ENCODE data around the gene TSSK1B.

Gene TSSK1B

GRCh38 chr5:113387844-113388243 is 46.9 kb downstream of the TSSK1B start:
- no peak overlapping the region for H3K27ac ChIP-seq (replicated peaks)
- H3K4me3 ChIP-seq (replicated peaks; ENCODE audit: insufficient read depth, low read length): no peak overlapping the region
- DNase-seq (ENCODE audit: low read depth in 1 of 2, low spot score in 1 of 2): no peak
- TF ChIP-seq GABPA (IDR thresholded peaks at IDR 0.05; ENCODE audit: low read depth) (no peak), SPI1 (IDR thresholded peaks at IDR 0.05; ENCODE audit: borderline replicate concordance, low read depth) (no peak), POLR2AphosphoS5 (IDR thresholded peaks at IDR 0.05; ENCODE audit: low read depth) (no peak), CTCF (IDR thresholded peaks at IDR 0.05; ENCODE audit: insufficient read depth, low read length) (no peak), REST (IDR thresholded peaks at IDR 0.05; ENCODE audit: insufficient replicate concordance, low read depth) (no peak)
- no peaks in the 10 kb centered on the region for H3K27me3 ChIP-seq (ENCODE audit: insufficient read depth, poor library complexity, severe bottlenecking)

GRCh38 chr5:113384782-113385285 is 50.0 kb downstream of the TSSK1B start:
- Histone ChIP-seq H3K27ac (replicated peaks) (no peak overlapping the region), H3K4me3 (replicated peaks; ENCODE audit: insufficient read depth, low read length) (no peak overlapping the region), H3K27me3 (ENCODE audit: insufficient read depth, poor library complexity, severe bottlenecking) (no peaks in the 10 kb centered on the region)
- peak in 1 of 2 experiments; percentile 2 for DNase-seq (ENCODE audit: low read depth in 1 of 2, low spot score in 1 of 2)
- TF ChIP-seq REST (IDR thresholded peaks at IDR 0.05; ENCODE audit: insufficient replicate concordance, low read depth) (no peak), CTCF (IDR thresholded peaks at IDR 0.05; ENCODE audit: insufficient read depth, low read length) (no peak), GABPA (IDR thresholded peaks at IDR 0.05; ENCODE audit: low read depth) (no peak), SPI1 (IDR thresholded peaks at IDR 0.05; ENCODE audit: borderline replicate concordance, low read depth) (no peak), POLR2AphosphoS5 (IDR thresholded peaks at IDR 0.05; ENCODE audit: low read depth) (no peak)

GRCh38 chr5:113382731-113383130 is 52.1 kb downstream of the TSSK1B start:
- no peak overlapping the region for H3K27ac ChIP-seq (replicated peaks)
- no peak for DNase-seq (ENCODE audit: low read depth in 1 of 2, low spot score in 1 of 2)
- no peak overlapping the region for H3K4me3 ChIP-seq (replicated peaks; ENCODE audit: insufficient read depth, low read length)
- no peaks in the 10 kb centered on the region for H3K27me3 ChIP-seq (ENCODE audit: insufficient read depth, poor library complexity, severe bottlenecking)
- TF ChIP-seq CTCF (IDR thresholded peaks at IDR 0.05; ENCODE audit: insufficient read depth, low read length) (no peak), SPI1 (IDR thresholded peaks at IDR 0.05; ENCODE audit: borderline replicate concordance, low read depth) (no peak), POLR2AphosphoS5 (IDR thresholded peaks at IDR 0.05; ENCODE audit: low read depth) (no peak), GABPA (IDR thresholded peaks at IDR 0.05; ENCODE audit: low read depth) (no peak), REST (IDR thresholded peaks at IDR 0.05; ENCODE audit: insufficient replicate concordance, low read depth) (no peak)

All from HL-60 (cell line).